ENCODE measurements around the gene PSMC2.

DNA sequence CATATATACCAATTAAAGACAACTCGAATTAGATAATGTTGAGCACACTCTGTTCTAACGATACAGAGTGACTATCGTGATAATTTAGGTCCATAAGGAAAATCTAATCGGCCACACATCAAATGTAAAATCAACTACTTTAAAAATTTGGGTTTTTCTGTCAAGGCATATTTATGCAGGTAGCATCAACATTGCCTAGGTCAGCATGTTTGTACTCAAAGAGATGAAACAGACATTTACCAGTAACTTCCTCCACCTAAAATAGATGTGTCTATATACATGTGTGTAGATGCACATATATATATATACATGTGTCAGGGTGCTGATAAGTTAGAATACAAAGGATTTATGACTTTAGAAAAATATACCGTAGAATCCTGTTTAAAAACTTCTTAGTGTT lies 22.0 kb downstream of the PSMC2 start:
- TF ChIP-seq, protein P1, sequence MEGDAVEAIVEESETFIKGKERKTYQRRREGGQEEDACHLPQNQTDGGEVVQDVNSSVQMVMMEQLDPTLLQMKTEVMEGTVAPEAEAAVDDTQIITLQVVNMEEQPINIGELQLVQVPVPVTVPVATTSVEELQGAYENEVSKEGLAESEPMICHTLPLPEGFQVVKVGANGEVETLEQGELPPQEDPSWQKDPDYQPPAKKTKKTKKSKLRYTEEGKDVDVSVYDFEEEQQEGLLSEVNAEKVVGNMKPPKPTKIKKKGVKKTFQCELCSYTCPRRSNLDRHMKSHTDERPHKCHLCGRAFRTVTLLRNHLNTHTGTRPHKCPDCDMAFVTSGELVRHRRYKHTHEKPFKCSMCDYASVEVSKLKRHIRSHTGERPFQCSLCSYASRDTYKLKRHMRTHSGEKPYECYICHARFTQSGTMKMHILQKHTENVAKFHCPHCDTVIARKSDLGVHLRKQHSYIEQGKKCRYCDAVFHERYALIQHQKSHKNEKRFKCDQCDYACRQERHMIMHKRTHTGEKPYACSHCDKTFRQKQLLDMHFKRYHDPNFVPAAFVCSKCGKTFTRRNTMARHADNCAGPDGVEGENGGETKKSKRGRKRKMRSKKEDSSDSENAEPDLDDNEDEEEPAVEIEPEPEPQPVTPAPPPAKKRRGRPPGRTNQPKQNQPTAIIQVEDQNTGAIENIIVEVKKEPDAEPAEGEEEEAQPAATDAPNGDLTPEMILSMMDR (IDR thresholded peaks at IDR 0.05) = no peak
- TF ChIP-seq POLR2A (IDR thresholded peaks at IDR 0.05) = no peak
